Tibial nerve (tissue), 4 donors: ENCODE data around the gene ALDH7A1. TPM values are rescaled to one million over a fixed set of nuclear protein-coding genes. Genes with fewer than 3 reads are reported as not detected.
A peak's percentile ranks its signal among the peaks of the same experiment; 100 is the strongest.
"Not testable (repeated sequence)": the region's sequence is repeated elsewhere in the genome, so short reads cannot be mapped to it uniquely, and the experiment has no call there.

Experiments used
- DNase-seq, 2 donors: peaks; one replicate each; pipeline ENCODE4 v3.0.0-alpha.2; 2019; ENCODE audit warnings: low spot score in 2 of 2
- H3K27ac ChIP-seq, 4 donors: fragments of 200-600 bp; sonication (generic) in 3 of 4; one replicate each; pipeline ENCODE4 v1.5.1; 2017 to 2019; ENCODE audit warnings: mild to moderate bottlenecking in 1 of 4
- H3K27me3 ChIP-seq, 2 donors: fragments of 200-600 bp; sonication (generic) in 1 of 2; one replicate each; pipeline versions ENCODE4 v1.5.1 to v1.6.0; 2017 to 2019
- H3K36me3 ChIP-seq, 3 donors: fragments of 200-600 bp; sonication (generic); one replicate each; pipeline ENCODE4 v1.5.1; 2018 to 2019
- H3K4me1 ChIP-seq, 4 donors: fragments of 200-600 bp; sonication (generic) in 3 of 4; one replicate each; pipeline ENCODE4 v1.5.1; 2017 to 2019
- H3K4me3 ChIP-seq, 4 donors: fragments of 200-600 bp; sonication (generic) in 3 of 4; one replicate each; pipeline ENCODE4 v1.5.1; 2017 to 2019; ENCODE audit warnings: mild to moderate bottlenecking in 1 of 4, moderate library complexity in 1 of 4
- H3K9me3 ChIP-seq, 4 donors: fragments of 200-600 bp; sonication (generic) in 3 of 4; one replicate each; pipeline ENCODE4 v1.5.1; 2017 to 2019
- EP300 ChIP-seq, 2 donors: sonication (generic); formaldehyde crosslinking; IDR thresholded peaks; one replicate each; pipeline ENCODE4 v1.6.1; 2017; ENCODE audit warnings: antibody characterized with exemption in 2 of 2, mild to moderate bottlenecking in 1 of 2
- POLR2A ChIP-seq, 2 donors: fragments of 450-650 bp; IDR thresholded peaks; one replicate each; pipeline ENCODE4 v1.6.1; 2017; ENCODE audit warnings: antibody characterized with exemption in 2 of 2, mild to moderate bottlenecking in 2 of 2, moderate library complexity in 2 of 2
- WGBS, 2 donors: methylation state at CpG; one replicate each; pipeline ENCODE4 v1.1.5; 2018; 5-methylcytosine and 5-hydroxymethylcytosine counted together
- total RNA-seq, 4 donors: library from RNA; depleted of rRNA; stranded (reverse); fragments of >200 nt; gene quantifications; one replicate each; pipeline ENCODE4 v1.1.0, GENCODE V29; 2016
- TF ChIP-seq, protein P1 (sequence below), 5 experiments: fragments of 200-600 bp in 3 of 5; fragments of 450-650 bp in 2 of 5; sonication (generic) in 3 of 5; IDR thresholded peaks; one replicate each; pipeline ENCODE4 v1.5.1; 2016 to 2019; ENCODE audit warnings: antibody characterized with exemption in 5 of 5, mild to moderate bottlenecking in 3 of 5, moderate library complexity in 2 of 5

Gene ALDH7A1
- total RNA-seq, 4 donors from 2014 or later = 20.7 to 41.0 (median 32.9) TPM

DNA sequence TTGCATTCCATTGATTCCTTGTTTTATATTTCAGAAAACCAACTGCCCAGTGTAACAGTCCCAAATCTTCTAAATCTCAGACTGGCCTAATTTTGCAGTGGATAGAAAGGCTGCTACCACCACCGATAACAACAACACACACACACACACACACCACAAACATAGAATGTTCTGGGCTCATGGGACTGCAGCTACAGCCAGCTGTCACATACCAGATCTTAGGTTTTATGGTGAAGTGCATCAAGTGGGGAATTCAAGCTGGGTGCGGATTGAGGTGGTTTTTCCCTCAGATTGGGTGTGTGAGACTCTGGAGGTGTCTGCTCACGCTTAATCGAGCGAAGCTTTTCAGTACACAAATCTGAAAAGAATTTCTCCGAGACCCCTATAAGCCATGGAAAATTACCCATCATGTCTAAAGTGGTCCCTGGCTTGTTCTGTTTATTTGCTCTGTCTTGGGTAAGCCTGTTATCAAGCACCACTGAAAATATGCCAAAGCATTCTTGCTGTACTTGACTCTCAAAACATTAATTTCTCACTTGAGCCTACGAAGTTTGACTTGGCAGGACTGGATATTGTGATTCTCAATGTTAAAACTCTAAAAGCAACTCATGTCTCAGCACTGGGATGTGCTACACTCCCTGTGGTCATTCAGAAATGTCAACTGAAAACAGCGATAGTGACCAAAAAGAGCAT, 71.1 kb downstream of the ALDH7A1 start:
- peak overlapping the region in 2 of 4 donors; percentile 75 to 82 for H3K27ac ChIP-seq
- WGBS, 2 donors = 60 to 68% methylated on average over 8 of the region's 8 CpGs
- DNase-seq = no peak
- H3K9me3 ChIP-seq = no peaks in the 10 kb centered on the region
- H3K4me3 ChIP-seq = no peak overlapping the region
- H3K27me3 ChIP-seq = no peaks in the 10 kb centered on the region
- TF ChIP-seq POLR2A (IDR thresholded peaks at IDR 0.05) = no peak
- no peak for TF ChIP-seq EP300 (IDR thresholded peaks at IDR 0.05)
- TF ChIP-seq, protein P1, sequence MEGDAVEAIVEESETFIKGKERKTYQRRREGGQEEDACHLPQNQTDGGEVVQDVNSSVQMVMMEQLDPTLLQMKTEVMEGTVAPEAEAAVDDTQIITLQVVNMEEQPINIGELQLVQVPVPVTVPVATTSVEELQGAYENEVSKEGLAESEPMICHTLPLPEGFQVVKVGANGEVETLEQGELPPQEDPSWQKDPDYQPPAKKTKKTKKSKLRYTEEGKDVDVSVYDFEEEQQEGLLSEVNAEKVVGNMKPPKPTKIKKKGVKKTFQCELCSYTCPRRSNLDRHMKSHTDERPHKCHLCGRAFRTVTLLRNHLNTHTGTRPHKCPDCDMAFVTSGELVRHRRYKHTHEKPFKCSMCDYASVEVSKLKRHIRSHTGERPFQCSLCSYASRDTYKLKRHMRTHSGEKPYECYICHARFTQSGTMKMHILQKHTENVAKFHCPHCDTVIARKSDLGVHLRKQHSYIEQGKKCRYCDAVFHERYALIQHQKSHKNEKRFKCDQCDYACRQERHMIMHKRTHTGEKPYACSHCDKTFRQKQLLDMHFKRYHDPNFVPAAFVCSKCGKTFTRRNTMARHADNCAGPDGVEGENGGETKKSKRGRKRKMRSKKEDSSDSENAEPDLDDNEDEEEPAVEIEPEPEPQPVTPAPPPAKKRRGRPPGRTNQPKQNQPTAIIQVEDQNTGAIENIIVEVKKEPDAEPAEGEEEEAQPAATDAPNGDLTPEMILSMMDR (IDR thresholded peaks at IDR 0.05) = no peak
- peaks cover 0 to 65% (median 26%) of the 10 kb centered on the region in 4 donors for H3K4me1 ChIP-seq
- no peaks in the 10 kb centered on the region for H3K36me3 ChIP-seq

DNA sequence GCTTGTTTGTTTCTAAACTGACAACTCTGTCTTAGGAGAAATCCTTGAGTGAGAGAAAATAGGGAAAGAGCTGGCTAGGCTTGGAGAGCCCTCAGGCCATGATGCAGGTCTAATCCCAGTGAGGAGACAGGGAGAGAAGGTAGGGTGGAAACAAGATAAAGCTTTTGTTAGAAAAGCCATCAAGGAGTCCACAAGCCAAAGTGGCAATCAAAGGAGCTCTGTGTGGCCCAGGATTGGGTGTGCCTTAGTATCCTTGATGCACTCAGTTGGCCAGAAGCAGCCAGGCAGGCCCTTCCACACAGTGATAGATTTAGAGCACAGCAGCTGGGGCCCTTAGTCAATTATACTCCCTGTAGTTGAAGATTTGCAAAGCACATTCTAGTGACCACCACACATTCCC, 73.9 kb downstream of the ALDH7A1 start:
- H3K36me3 ChIP-seq = no peaks in the 10 kb centered on the region
- DNase-seq = no peak
- peaks cover 0 to 75% (median 31%) of the 10 kb centered on the region in 4 donors for H3K4me1 ChIP-seq
- peak overlapping the region in 2 of 4 donors; percentile 79 to 87 for H3K27ac ChIP-seq
- TF ChIP-seq EP300 (IDR thresholded peaks at IDR 0.05) (no peak), POLR2A (IDR thresholded peaks at IDR 0.05) (no peak)
- TF ChIP-seq, protein P1 (IDR thresholded peaks at IDR 0.05) = no peak
- no peak overlapping the region for H3K4me3 ChIP-seq
- H3K27me3 ChIP-seq = no peaks in the 10 kb centered on the region
- no peaks in the 10 kb centered on the region for H3K9me3 ChIP-seq

DNA sequence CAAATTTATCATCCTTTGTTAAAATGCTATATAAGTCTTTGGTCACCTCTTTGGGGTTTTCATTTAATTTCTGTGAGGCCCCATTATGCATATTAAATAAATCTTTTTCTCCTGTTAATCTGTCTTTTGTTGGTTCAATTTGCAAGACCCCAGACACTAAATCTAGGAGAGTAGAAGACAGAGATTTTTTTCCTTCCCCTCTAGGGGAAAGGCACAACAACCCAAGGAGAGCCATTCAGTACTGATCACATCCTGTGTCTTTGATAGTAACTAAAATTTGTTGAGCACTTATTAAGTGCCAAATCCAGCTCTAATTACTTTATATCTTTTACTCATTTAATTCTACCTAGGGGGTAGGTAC, 74.4 kb downstream of the ALDH7A1 start:
- Histone ChIP-seq H3K9me3 (no peaks in the 10 kb centered on the region), H3K4me3 (no peak overlapping the region), H3K27me3 (no peaks in the 10 kb centered on the region), H3K4me1 (peaks cover 0 to 75% (median 31%) of the 10 kb centered on the region in 4 donors), H3K27ac (peak overlapping the region in 3 of 4 donors; percentile 64 to 87 (median 79)), H3K36me3 (no peaks in the 10 kb centered on the region)
- TF ChIP-seq, protein P1 (IDR thresholded peaks at IDR 0.05) = no peak
- no peak for TF ChIP-seq EP300 (IDR thresholded peaks at IDR 0.05)
- TF ChIP-seq POLR2A (IDR thresholded peaks at IDR 0.05) = no peak
- DNase-seq = no peak

DNA sequence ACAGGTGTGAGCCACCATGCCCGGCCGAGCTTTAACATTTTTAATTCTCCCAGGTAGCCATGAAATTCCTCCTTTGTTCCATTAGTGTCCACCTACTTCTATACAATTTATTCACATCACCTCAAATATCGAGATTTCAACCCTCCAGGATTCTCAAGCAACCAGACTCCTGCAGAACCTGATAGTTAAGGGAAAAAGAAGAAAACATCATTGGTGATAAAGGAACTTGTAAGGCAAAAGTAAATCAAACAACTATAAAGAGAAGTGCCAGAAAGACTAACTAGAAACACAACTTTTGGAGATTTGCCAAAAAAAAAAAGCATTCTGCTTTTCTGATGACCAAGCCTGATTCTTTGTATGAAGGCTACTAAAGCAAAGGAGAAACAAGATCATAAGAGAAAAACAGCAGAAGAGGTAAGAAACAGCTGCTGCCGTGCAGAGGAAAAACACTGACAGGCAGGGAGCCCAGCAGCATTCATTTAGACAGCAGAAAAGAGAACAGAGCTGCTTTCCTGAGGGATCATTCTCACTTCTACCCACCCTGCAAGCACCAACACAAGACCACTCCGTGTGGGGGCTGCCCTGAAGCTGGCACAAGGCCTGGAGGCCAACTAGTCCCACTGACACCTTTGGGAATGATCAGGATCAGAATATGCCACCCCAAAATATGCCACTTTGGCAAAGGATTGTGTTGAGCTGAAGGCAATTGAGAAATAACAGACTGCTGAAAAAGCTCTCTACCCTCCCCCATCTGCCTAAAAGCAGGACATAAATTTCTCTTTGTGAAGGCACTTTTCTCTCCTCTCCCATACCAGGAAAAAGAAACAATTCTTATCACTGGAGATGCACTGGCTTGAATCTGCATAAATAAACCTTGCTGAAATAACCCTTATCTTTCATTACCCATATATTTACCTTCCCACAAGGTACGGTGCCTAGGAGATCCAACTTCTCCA, 75.1 kb downstream of the ALDH7A1 start:
- H3K4me3 ChIP-seq = peak overlapping the region in 1 of 4 donors; percentile 23
- H3K9me3 ChIP-seq = no peaks in the 10 kb centered on the region
- TF ChIP-seq EP300 (IDR thresholded peaks at IDR 0.05) (peak in 1 of 2 donors; percentile 25), POLR2A (IDR thresholded peaks at IDR 0.05) (no peak)
- peaks cover 0 to 77% (median 33%) of the 10 kb centered on the region in 4 donors for H3K4me1 ChIP-seq
- no peak for DNase-seq
- no peaks in the 10 kb centered on the region for H3K27me3 ChIP-seq
- no peaks in the 10 kb centered on the region for H3K36me3 ChIP-seq
- 33 to 42% methylated on average over 6 of the region's 6 CpGs for WGBS, 2 donors
- peak overlapping the region; percentile 16 to 87 (median 72) for H3K27ac ChIP-seq

DNA sequence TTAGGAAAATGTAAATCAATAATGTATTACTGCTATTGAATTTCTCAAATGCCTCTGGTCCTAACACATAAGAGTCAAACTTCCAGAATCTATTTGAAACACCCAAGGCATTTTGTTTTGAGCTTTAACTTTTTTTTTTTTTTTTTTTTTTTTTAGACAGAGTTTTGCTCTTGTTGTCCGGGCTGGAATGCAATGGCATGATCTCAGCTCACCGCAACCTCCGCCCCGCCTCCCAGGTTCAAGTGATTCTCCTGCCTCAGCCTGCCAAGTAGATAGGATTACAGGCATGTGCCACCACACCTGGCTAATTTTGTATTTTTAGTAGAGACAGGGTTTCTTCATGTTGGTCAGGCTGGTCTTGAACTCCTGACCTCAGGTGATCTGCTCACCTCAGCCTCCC, 75.8 kb downstream of the ALDH7A1 start:
- H3K27me3 ChIP-seq, H3K4me3 ChIP-seq, H3K36me3 ChIP-seq, H3K9me3 ChIP-seq: not testable (repeated sequence)
- peaks cover 0 to 77% (median 35%) of the 10 kb centered on the region in 4 donors for H3K4me1 ChIP-seq
- DNase-seq = peak in 1 of 2 donors; percentile 41
- H3K27ac ChIP-seq = peak overlapping the region; percentile 16 to 87 (median 72)
- 61 to 66% methylated on average over 4 of the region's 4 CpGs for whole genome bisulfite sequencing, 2 donors

DNA sequence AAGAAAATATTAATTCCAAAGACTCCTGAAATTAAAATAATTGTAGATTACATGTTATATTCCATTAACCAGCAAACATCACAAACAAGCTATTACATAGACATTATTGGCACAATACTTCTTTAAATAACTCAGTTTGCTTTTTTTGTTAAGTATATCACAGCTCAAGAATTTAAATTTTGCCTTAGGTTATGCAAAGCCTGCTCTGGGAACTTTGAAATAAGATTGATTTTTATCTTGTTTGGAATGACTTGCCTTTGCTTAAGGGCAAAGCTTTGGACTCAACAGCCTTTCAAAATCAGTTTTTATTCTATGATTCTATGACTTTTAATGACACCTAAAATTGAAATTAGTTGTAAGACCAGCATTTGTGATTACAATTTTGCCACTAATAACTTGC, 78.2 kb downstream of the ALDH7A1 start:
- Histone ChIP-seq H3K36me3 (no peaks in the 10 kb centered on the region), H3K27ac (peak overlapping the region in 1 of 4 donors; percentile 78), H3K4me1 (peaks cover 0 to 87% (median 52%) of the 10 kb centered on the region in 4 donors), H3K4me3 (no peak overlapping the region), H3K9me3 (no peaks in the 10 kb centered on the region), H3K27me3 (no peaks in the 10 kb centered on the region)
- TF ChIP-seq, protein P1 (IDR thresholded peaks at IDR 0.05) = no peak
- no peak for TF ChIP-seq EP300 (IDR thresholded peaks at IDR 0.05)
- no peak for TF ChIP-seq POLR2A (IDR thresholded peaks at IDR 0.05)
- no peak for DNase-seq
